Thyroid gland (tissue), 4 donors: Measurements from ENCODE around the gene NT5C1B. TPM values are rescaled to one million over a fixed set of nuclear protein-coding genes. Genes with fewer than 3 reads are reported as not detected.

Source experiments
- DNase-seq, 2 donors: peaks; one replicate each; pipeline ENCODE4 v3.0.0-alpha.2; 2019
- H3K27ac ChIP-seq, 3 donors: fragments of 200-600 bp; sonication (generic); 1 replicate in 2 of 3; 2 replicates in 1 of 3; pipeline ENCODE4 v1.5.1; 2016 to 2019; ENCODE audit warnings: mild to moderate bottlenecking in 1 of 3, moderate library complexity in 1 of 3
- H3K27me3 ChIP-seq: fragments of 200-600 bp; sonication (generic); one replicate; pipeline ENCODE4 v1.5.1; 2019
- H3K36me3 ChIP-seq, 2 donors: fragments of 200-600 bp; sonication (generic); one replicate each; pipeline ENCODE4 v1.5.1; 2016 to 2019
- H3K4me1 ChIP-seq, 2 donors: fragments of 200-600 bp; sonication (generic); one replicate each; pipeline ENCODE4 v1.5.1; 2017 to 2019
- H3K4me3 ChIP-seq, 3 donors: fragments of 200-600 bp; sonication (generic); replicated peaks in 1 of 3; 1 replicate in 2 of 3; 2 replicates in 1 of 3; pipeline ENCODE4 v1.5.1; 2016; ENCODE audit warnings: mild to moderate bottlenecking in 1 of 3
- H3K9me3 ChIP-seq: fragments of 200-600 bp; sonication (generic); one replicate; pipeline ENCODE4 v1.5.1; 2017
- POLR2A ChIP-seq, 2 donors: fragments of 450-650 bp; IDR thresholded peaks; one replicate each; pipeline ENCODE4 v1.6.1; 2017; ENCODE audit warnings: antibody characterized with exemption in 2 of 2, mild to moderate bottlenecking in 2 of 2, moderate library complexity in 1 of 2
- WGBS, 2 donors: methylation state at CpG; one replicate each; pipeline ENCODE4 v1.1.5; 2017; 5-methylcytosine and 5-hydroxymethylcytosine counted together
- intact Hi-C: fragments of 100-400 bp; cut with DNase I; formaldehyde crosslinking; loops from one replicate; pipeline ENCODE4 v1.15.1; 2023
- total RNA-seq, 4 donors: library from RNA; depleted of rRNA; stranded (reverse); fragments of >200 nt; gene quantifications; one replicate each; pipeline ENCODE4 v1.2.3, GENCODE V29; 2016
- TF ChIP-seq, protein P1 (sequence below), 6 experiments: fragments of 200-600 bp in 3 of 6; fragments of 450-650 bp in 3 of 6; sonication (generic) in 3 of 6; IDR thresholded peaks; one replicate each; pipeline ENCODE4 v1.5.1; 2016 to 2019; ENCODE audit warnings: antibody characterized with exemption in 6 of 6, mild to moderate bottlenecking in 2 of 6, inconsistent platforms in 1 of 6, moderate library complexity in 1 of 6

Gene NT5C1B
- total RNA-seq, 4 donors from 2014 or later, result 0.13 TPM; not detected in 3

DNA sequence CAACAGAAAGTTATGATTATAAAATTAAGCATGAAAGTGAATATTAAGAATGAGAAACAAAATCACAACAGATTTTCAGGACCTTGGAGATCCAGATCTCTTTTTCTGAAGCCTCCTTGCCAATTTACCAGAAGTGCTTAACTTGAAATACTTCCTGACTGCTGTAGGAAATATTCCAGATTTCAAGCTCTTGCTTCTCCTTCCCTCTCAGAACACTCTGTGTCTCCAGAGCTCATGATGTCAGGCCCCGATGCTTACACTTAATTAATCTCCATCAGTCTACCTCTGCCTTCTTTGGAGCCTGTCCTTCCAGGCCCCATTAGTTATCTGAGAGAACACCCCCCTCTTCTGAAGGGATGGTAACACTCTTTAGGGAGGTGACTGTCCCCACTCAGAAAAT is 20.7 kb upstream of the NT5C1B start:
- intact Hi-C loops, result no loop called here
- no peak overlapping the region for H3K27ac ChIP-seq

GRCh38 chr2:18605115-18605514 is 15.7 kb upstream of the NT5C1B start:
- Histone ChIP-seq H3K36me3 (no peaks in the 10 kb centered on the region), H3K4me3 (no peak overlapping the region), H3K4me1 (no peaks in the 10 kb centered on the region), H3K9me3 (no peaks in the 10 kb centered on the region), H3K27ac (no peak overlapping the region), H3K27me3 (no peaks in the 10 kb centered on the region)
- intact Hi-C loops, result no loop called here
- DNase-seq, result no peak
- TF ChIP-seq, protein P1, sequence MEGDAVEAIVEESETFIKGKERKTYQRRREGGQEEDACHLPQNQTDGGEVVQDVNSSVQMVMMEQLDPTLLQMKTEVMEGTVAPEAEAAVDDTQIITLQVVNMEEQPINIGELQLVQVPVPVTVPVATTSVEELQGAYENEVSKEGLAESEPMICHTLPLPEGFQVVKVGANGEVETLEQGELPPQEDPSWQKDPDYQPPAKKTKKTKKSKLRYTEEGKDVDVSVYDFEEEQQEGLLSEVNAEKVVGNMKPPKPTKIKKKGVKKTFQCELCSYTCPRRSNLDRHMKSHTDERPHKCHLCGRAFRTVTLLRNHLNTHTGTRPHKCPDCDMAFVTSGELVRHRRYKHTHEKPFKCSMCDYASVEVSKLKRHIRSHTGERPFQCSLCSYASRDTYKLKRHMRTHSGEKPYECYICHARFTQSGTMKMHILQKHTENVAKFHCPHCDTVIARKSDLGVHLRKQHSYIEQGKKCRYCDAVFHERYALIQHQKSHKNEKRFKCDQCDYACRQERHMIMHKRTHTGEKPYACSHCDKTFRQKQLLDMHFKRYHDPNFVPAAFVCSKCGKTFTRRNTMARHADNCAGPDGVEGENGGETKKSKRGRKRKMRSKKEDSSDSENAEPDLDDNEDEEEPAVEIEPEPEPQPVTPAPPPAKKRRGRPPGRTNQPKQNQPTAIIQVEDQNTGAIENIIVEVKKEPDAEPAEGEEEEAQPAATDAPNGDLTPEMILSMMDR (IDR thresholded peaks at IDR 0.05), result no peak
- no peak for TF ChIP-seq POLR2A (IDR thresholded peaks at IDR 0.05)

More for the DNA sequence above, 20.7 kb upstream of the NT5C1B start:
- no peaks in the 10 kb centered on the region for H3K4me1 ChIP-seq
- 70% methylated on average over 1 of the region's 1 CpG for WGBS, 2 donors
- no peaks in the 10 kb centered on the region for H3K36me3 ChIP-seq
- H3K9me3 ChIP-seq, result no peaks in the 10 kb centered on the region
- no peak for DNase-seq
- TF ChIP-seq, protein P1 (IDR thresholded peaks at IDR 0.05), result no peak
- no peak for TF ChIP-seq POLR2A (IDR thresholded peaks at IDR 0.05)
- no peak overlapping the region for H3K4me3 ChIP-seq
- no peaks in the 10 kb centered on the region for H3K27me3 ChIP-seq

GRCh38 chr2:18604531-18604885 is 15.1 kb upstream of the NT5C1B start:
- 68 to 76% methylated on average over 2 of the region's 2 CpGs for WGBS, 2 donors
- DNase-seq, result no peak
- Histone ChIP-seq H3K27me3 (no peaks in the 10 kb centered on the region), H3K4me3 (no peak overlapping the region), H3K36me3 (no peaks in the 10 kb centered on the region), H3K4me1 (no peaks in the 10 kb centered on the region), H3K27ac (no peak overlapping the region), H3K9me3 (no peaks in the 10 kb centered on the region)
- TF ChIP-seq, protein P1 (IDR thresholded peaks at IDR 0.05), result no peak
- TF ChIP-seq POLR2A (IDR thresholded peaks at IDR 0.05), result no peak
- intact Hi-C loops, result no loop called here

- H3K4me3 ChIP-seq, result no peak overlapping the region
- H3K36me3 ChIP-seq, result no peaks in the 10 kb centered on the region
- intact Hi-C loops, result no loop called here
- H3K27ac ChIP-seq, result no peak overlapping the region
- no peaks in the 10 kb centered on the region for H3K4me1 ChIP-seq
- TF ChIP-seq, protein P1 (IDR thresholded peaks at IDR 0.05), result no peak
- TF ChIP-seq POLR2A (IDR thresholded peaks at IDR 0.05), result no peak
- no peak for DNase-seq
- no peaks in the 10 kb centered on the region for H3K9me3 ChIP-seq
- H3K27me3 ChIP-seq, result no peaks in the 10 kb centered on the region
- WGBS, 2 donors, result 85 to 89% methylated on average over 3 of the region's 3 CpGs
These were observed 14.6 kb upstream of the NT5C1B start for GRCh38 chr2:18603854-18604530.

DNA sequence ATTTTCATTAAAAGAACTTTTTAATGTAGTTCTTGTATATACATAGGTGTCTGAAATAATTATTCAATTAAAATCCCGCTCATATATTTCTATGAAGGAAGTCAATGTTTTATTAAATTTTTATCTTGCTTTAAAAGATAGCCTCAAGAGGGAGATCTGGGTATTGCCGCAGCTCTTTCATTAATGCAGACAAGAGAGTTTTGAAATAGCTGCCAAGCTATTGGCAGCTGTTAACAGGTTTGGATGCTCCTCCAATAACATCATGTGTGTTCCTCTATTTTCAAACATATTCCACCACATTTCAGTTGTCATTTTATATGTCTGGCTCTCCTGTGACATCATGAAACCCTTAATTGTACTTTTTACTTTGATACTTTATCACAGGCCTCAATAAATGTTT is 12.9 kb upstream of the NT5C1B start:
- 91 to 98% methylated on average over 2 of the region's 2 CpGs for WGBS, 2 donors
- intact Hi-C loops, result no loop called here
- H3K27ac ChIP-seq, result no peak overlapping the region
- H3K4me1 ChIP-seq, result no peaks in the 10 kb centered on the region
- TF ChIP-seq POLR2A (IDR thresholded peaks at IDR 0.05), result no peak
- TF ChIP-seq, protein P1 (IDR thresholded peaks at IDR 0.05), result no peak
- H3K4me3 ChIP-seq, result no peak overlapping the region
- DNase-seq, result no peak
- no peaks in the 10 kb centered on the region for H3K36me3 ChIP-seq
- H3K27me3 ChIP-seq, result no peaks in the 10 kb centered on the region
- no peaks in the 10 kb centered on the region for H3K9me3 ChIP-seq
